IMR-90 (cell line): ENCODE measurements around the gene BAIAP2. TPM values are rescaled to one million over a fixed set of nuclear protein-coding genes. Genes with fewer than 3 reads are reported as not detected.
A peak's percentile ranks its signal among the peaks of the same experiment; 100 is the strongest.

Experiments
- ATAC-seq: fragments of 200-7000 bp; cut with Tn5 transposase; 2 replicates; pipeline ENCODE4 v1.9.1; 2020; ENCODE audit warnings: low read depth, mild to moderate bottlenecking, moderate library complexity
- BruUV-seq: library from RNA; stranded (reverse); fragments of 400-500 nt; replicated peaks from 2 replicates; lab custom pipeline; 2021; lab: Mats Ljungman, UMichigan
- CTCF ChIA-PET: fragments of 300-600 bp; formaldehyde crosslinking; extraction: SDS; loops from one replicate; lab custom pipeline; 2021; ENCODE audit warnings: antibody characterized with exemption; lab: Yijun Ruan, JAX
- POLR2A ChIA-PET: fragments of 300-600 bp; sonication (Branson Sonifier 250); formaldehyde crosslinking; loops from one replicate; lab custom pipeline; 2022; ENCODE audit warnings: antibody characterized with exemption; ENCODE audit not compliant: unreplicated experiment; lab: Charles Lee
- DNase-seq: peaks from one replicate; pipeline ENCODE4 v3.0.0; 2013
- H2AFZ ChIP-seq: replicated peaks from 2 replicates; pipeline ENCODE3; 2013; ENCODE audit warnings: low read length, mild to moderate bottlenecking; ENCODE audit not compliant: poor library complexity
- H2AK5ac ChIP-seq: 2 replicates; pipeline ENCODE4 v1.6.1; 2013; ENCODE audit warnings: low read depth, low read length, inconsistent platforms
- H2AK9ac ChIP-seq: replicated peaks from 2 replicates; pipeline ENCODE3; 2013; ENCODE audit warnings: mild to moderate bottlenecking, low read depth, low read length, moderate library complexity; ENCODE audit not compliant: poor library complexity
- H2BK120ac ChIP-seq: 2 replicates; pipeline ENCODE4 v1.6.1; 2013; ENCODE audit warnings: low read depth, low read length, inconsistent platforms
- H2BK15ac ChIP-seq: 3 replicates; pipeline ENCODE4 v1.6.1; 2013; ENCODE audit warnings: low read depth, low read length, inconsistent platforms
- H2BK20ac ChIP-seq: 2 replicates; pipeline ENCODE4 v1.6.1; 2013; ENCODE audit warnings: low read depth, mild to moderate bottlenecking, inconsistent platforms, low read length, moderate library complexity
- H2BK5ac ChIP-seq: 2 replicates; pipeline ENCODE4 v1.6.1; 2013; ENCODE audit warnings: mild to moderate bottlenecking, low read depth, low read length, inconsistent platforms; ENCODE audit not compliant: poor library complexity, severe bottlenecking
- H3K14ac ChIP-seq: replicated peaks from 2 replicates; pipeline ENCODE4 v1.6.1; 2013; ENCODE audit warnings: low read depth, low read length, inconsistent platforms
- H3K18ac ChIP-seq: 2 replicates; pipeline ENCODE4 v1.6.1; 2013; ENCODE audit warnings: low read depth, low read length, control low read depth
- H3K23ac ChIP-seq: 2 replicates; pipeline ENCODE4 v1.6.1; 2013; ENCODE audit warnings: low read depth, low read length, inconsistent platforms
- H3K27ac ChIP-seq: 2 replicates; pipeline ENCODE4 v1.5.1; 2013; ENCODE audit warnings: mild to moderate bottlenecking, control low read depth, low read length; ENCODE audit not compliant: insufficient read depth
- H3K27me3 ChIP-seq: 2 replicates; pipeline ENCODE4 v1.6.1; 2013; ENCODE audit warnings: low read length; ENCODE audit not compliant: control insufficient read depth, insufficient read depth
- H3K36me3 ChIP-seq: 2 replicates; pipeline ENCODE4 v1.6.1; 2013; ENCODE audit warnings: low read length, mixed read lengths; ENCODE audit not compliant: control insufficient read depth, insufficient read depth
- H3K4ac ChIP-seq: 2 replicates; pipeline ENCODE4 v1.6.1; 2013; ENCODE audit warnings: low read depth, low read length, inconsistent platforms
- H3K4me1 ChIP-seq: 2 replicates; pipeline ENCODE4 v1.6.1; 2013; ENCODE audit warnings: low read length, mixed read lengths; ENCODE audit not compliant: control insufficient read depth, insufficient read depth
- H3K4me2 ChIP-seq: 2 replicates; pipeline ENCODE4 v1.6.1; 2013; ENCODE audit warnings: low read depth, mild to moderate bottlenecking, control low read depth, low read length, moderate library complexity
- H3K4me3 ChIP-seq: 2 replicates; pipeline ENCODE4 v1.5.1; 2013; ENCODE audit warnings: low read depth, mild to moderate bottlenecking, control low read depth, low read length, moderate library complexity; ENCODE audit not compliant: insufficient read depth
- H3K56ac ChIP-seq: 2 replicates; pipeline ENCODE4 v1.6.1; 2013; ENCODE audit warnings: low read length, inconsistent platforms; ENCODE audit not compliant: insufficient read depth; ENCODE audit errors: extremely low read depth
- H3K79me1 ChIP-seq, 2 experiments: 2 replicates each; pipeline ENCODE4 v1.6.1; 2013; ENCODE audit warnings: low read length in 2 of 2, inconsistent platforms in 1 of 2, low read depth in 1 of 2
- H3K9ac ChIP-seq: 2 replicates; pipeline ENCODE4 v1.6.1; 2013; ENCODE audit warnings: low read depth, low read length, control low read depth
- H3K9me1 ChIP-seq: 2 replicates; pipeline ENCODE4 v1.6.1; 2013; ENCODE audit warnings: low read length, inconsistent platforms; ENCODE audit not compliant: insufficient read depth
- H3K9me3 ChIP-seq: 2 replicates; pipeline ENCODE4 v1.6.1; 2013; ENCODE audit warnings: low read length; ENCODE audit not compliant: control insufficient read depth, insufficient read depth
- H4K20me1 ChIP-seq: 2 replicates; pipeline ENCODE4 v1.6.1; 2013; ENCODE audit warnings: low read length, inconsistent platforms; ENCODE audit not compliant: insufficient read depth
- H4K5ac ChIP-seq: 2 replicates; pipeline ENCODE4 v1.6.1; 2013; ENCODE audit warnings: mild to moderate bottlenecking, low read depth, low read length, control low read depth
- H4K8ac ChIP-seq, 2 experiments: 2 replicates each; pipeline ENCODE4 v1.6.1; 2013; ENCODE audit warnings: low read depth in 2 of 2, low read length in 2 of 2, control low read depth in 1 of 2, inconsistent platforms in 1 of 2
- H4K91ac ChIP-seq: 2 replicates; pipeline ENCODE4 v1.6.1; 2013; ENCODE audit warnings: low read depth, low read length, inconsistent platforms; ENCODE audit not compliant: insufficient read depth
- BHLHE40 ChIP-seq: fragments of 150-350 bp; IDR thresholded peaks from 2 replicates; pipeline ENCODE4 v1.6.1; 2016; ENCODE audit warnings: mild to moderate bottlenecking, low read depth, low read length
- CEBPB ChIP-seq: IDR thresholded peaks from 2 replicates; pipeline ENCODE4 v1.6.1; 2012; ENCODE audit warnings: low read depth, low read length, improper control_type of control experiment
- CHD1 ChIP-seq: IDR thresholded peaks from 2 replicates; pipeline ENCODE4 v1.6.1; 2012; ENCODE audit warnings: low read depth, low read length, improper control_type of control experiment
- ELK1 ChIP-seq: fragments of 150-350 bp; IDR thresholded peaks from 2 replicates; pipeline ENCODE4 v1.6.1; 2016; ENCODE audit warnings: low read depth, mild to moderate bottlenecking, low read length, moderate library complexity, borderline replicate concordance
- MAFK ChIP-seq: IDR thresholded peaks from 2 replicates; pipeline ENCODE4 v1.6.1; 2012; ENCODE audit warnings: low read depth, low read length, improper control_type of control experiment
- MXI1 ChIP-seq: IDR thresholded peaks from 2 replicates; pipeline ENCODE4 v1.6.1; 2012; ENCODE audit warnings: low read depth, mild to moderate bottlenecking, low read length, moderate library complexity, borderline replicate concordance
- RAD21 ChIP-seq: IDR thresholded peaks from 2 replicates; pipeline ENCODE4 v1.6.1; 2012; ENCODE audit warnings: low read length, improper control_type of control experiment
- RFX5 ChIP-seq: IDR thresholded peaks from 2 replicates; pipeline ENCODE4 v1.8.0; 2012; ENCODE audit warnings: low read depth, mild to moderate bottlenecking, low read length, moderate library complexity
- SMC3 ChIP-seq: fragments of 150-350 bp; IDR thresholded peaks from 2 replicates; pipeline ENCODE4 v1.6.1; 2016; ENCODE audit warnings: low read depth, mild to moderate bottlenecking, antibody characterized with exemption, low read length, moderate library complexity
- whole genome bisulfite sequencing, 2 experiments: methylation state at CpG; one replicate each; pipeline versions ENCODE4 v1.1.5 to v1.1.7; 2013; ENCODE audit warnings: missing lambda C conversion rate in 2 of 2; ENCODE audit not compliant: insufficient read length in 1 of 2; ENCODE audit errors: extremely low coverage in 2 of 2; 5-methylcytosine and 5-hydroxymethylcytosine counted together
- dilution Hi-C: fragments of 300-500 bp; cut with HindIII; formaldehyde crosslinking; loops from one replicate; pipeline ENCODE4 v1.14.3; 2018; ENCODE audit warnings: low sequenced_read_pairs; ENCODE audit not compliant: unreplicated experiment
- in situ Hi-C: fragments of 300-500 bp; cut with MboI; formaldehyde crosslinking; loops from 3 replicates; pipeline ENCODE4 v1.14.3; 2019; ENCODE audit warnings: low sequenced_read_pairs, inconsistent platforms, mixed read lengths
- intact Hi-C: fragments of 100-400 bp; cut with micrococcal nuclease; formaldehyde crosslinking; loops from 2 replicates; pipeline ENCODE4 v1.10.0; 2022
- polyA plus RNA-seq, 3 experiments: library from polyadenylated mRNA; depleted of rRNA; stranded (reverse); fragments of >200 nt; gene quantifications; 2 replicates each; pipeline ENCODE4 v1.2.3, GENCODE V29; 2012; ENCODE audit warnings: low replicate concordance in 1 of 3
- total RNA-seq: library from RNA; depleted of rRNA; stranded (reverse); fragments of >200 nt; gene quantifications from 2 replicates; pipeline ENCODE4 v1.2.3, GENCODE V29; 2012

BAIAP2 gene
- total and polyA plus RNA-seq, 2 of the 4 experiments (the other 2 are of a cell fraction): 18.3 to 32.6 TPM

GRCh38 chr17:81063106-81064093 lies 28.4 kb downstream of the BAIAP2 start:
- H4K8ac ChIP-seq: no peak overlapping the region
- peaks cover 10 to 27% of the 10 kb centered on the region in 2 experiments; a peak in 2 of 4 replicates for H3K79me1 ChIP-seq
- H3K9me3 ChIP-seq: no peaks in the 10 kb centered on the region
- no peak overlapping the region for H3K18ac ChIP-seq
- H3K36me3 ChIP-seq: peaks cover 5% of the 10 kb centered on the region; the same call in 1 of the 2 replicates
- ATAC-seq (no peak), DNase-seq (no peak)
- peaks cover 19% of the 10 kb centered on the region for H4K20me1 ChIP-seq
- H2BK20ac ChIP-seq: no peak overlapping the region
- H2AK9ac ChIP-seq: no peak overlapping the region
- peaks cover 3% of the 10 kb centered on the region for H3K4me1 ChIP-seq
- H3K27me3 ChIP-seq: no peaks in the 10 kb centered on the region
- no TSS peak for BruUV-seq
- dilution Hi-C loops: no loop called here
- no peak overlapping the region for H3K4me2 ChIP-seq
- 0 out of 2 replicates have a peak overlapping the region, but pooled peaks have one; percentile 18 for H3K4ac ChIP-seq
- ChIA-PET POLR2A (no interaction called here), CTCF (no interaction called here)
- no peak overlapping the region for H3K56ac ChIP-seq
- WGBS, 2 experiments: 92% methylated on average over 12 of the region's 22 CpGs; no CpG with 5 or more reads in 1 of the 2 experiments
- H2BK15ac ChIP-seq: no peak overlapping the region
- no peak overlapping the region for H3K27ac ChIP-seq
- intact Hi-C loops: no loop called here
- no peak overlapping the region for H4K91ac ChIP-seq
- H2BK120ac ChIP-seq: no peak overlapping the region
- no peak overlapping the region; the same call in 1 of the 2 replicates for H3K23ac ChIP-seq
- peak overlapping the region; percentile 21; the same call in 1 of the 2 replicates for H2AK5ac ChIP-seq
- H3K4me3 ChIP-seq: no peak overlapping the region
- no peak overlapping the region for H2AFZ ChIP-seq
- in situ Hi-C loops: no loop called here
- peaks cover 5% of the 10 kb centered on the region; the same call in 1 of the 2 replicates for H3K9me1 ChIP-seq
- no peak overlapping the region for H2BK5ac ChIP-seq
- no peak overlapping the region for H3K9ac ChIP-seq
- no peak for TF ChIP-seq RFX5
- no peak for TF ChIP-seq BHLHE40
- TF ChIP-seq CEBPB: no peak
- TF ChIP-seq RAD21: no peak
- TF ChIP-seq CHD1: no peak
- no peak for TF ChIP-seq MXI1
- no peak for TF ChIP-seq SMC3
- no peak for TF ChIP-seq MAFK
- no peak for TF ChIP-seq ELK1
- no peak overlapping the region for H4K5ac ChIP-seq
- H3K14ac ChIP-seq: peak overlapping the region; percentile 51
